Measurements from ENCODE around the gene IFNL1.
"Not testable (repeated sequence)": the region's sequence is repeated elsewhere in the genome, so short reads cannot be mapped to it uniquely, and the experiment has no call there.

IFNL1 gene

GRCh38 chr19:39296055-39296645 is at the start of gene IFNL1:
TSS of gene IFNL1 (plus strand) at chr19:39296407. CDS start at chr19:39296422, 15 bp downstream.
- no peak for DNase-seq

- no peak for DNase-seq
These were observed 49.1 kb upstream of the IFNL1 start for GRCh38 chr19:39246951-39247669.

- DNase-seq = no peak
These were observed 48.2 kb upstream of the IFNL1 start for GRCh38 chr19:39247701-39248664.

- DNase-seq = no peak
These were observed 47.4 kb upstream of the IFNL1 start, which contains the start of gene IFNL4 for GRCh38 chr19:39248806-39249205. TSS of gene IFNL4 (minus strand) at chr19:39248856.

- DNase-seq = no peak
These were observed 45.1 kb upstream of the IFNL1 start for GRCh38 chr19:39251081-39251480.

- DNase-seq = no peak
These were observed 44.4 kb upstream of the IFNL1 start for GRCh38 chr19:39251846-39252245.

GRCh38 chr19:39252458-39252857 is 43.7 kb upstream of the IFNL1 start:
- DNase-seq = no peak

GRCh38 chr19:39253374-39254149 is 42.6 kb upstream of the IFNL1 start:
- no peak for DNase-seq

- DNase-seq = no peak
These were observed 41.5 kb upstream of the IFNL1 start for GRCh38 chr19:39254531-39255345.

- no peak for DNase-seq
These were observed 39.0 kb upstream of the IFNL1 start for GRCh38 chr19:39257227-39257626.

- no peak for DNase-seq
These were observed 34.5 kb upstream of the IFNL1 start for GRCh38 chr19:39261704-39262103.

- no peak for DNase-seq
These were observed 33.7 kb upstream of the IFNL1 start for GRCh38 chr19:39262496-39262895.

- DNase-seq = no peak
These were observed 32.3 kb upstream of the IFNL1 start for GRCh38 chr19:39263912-39264305.

- no peak for DNase-seq
These were observed 31.6 kb upstream of the IFNL1 start for GRCh38 chr19:39264306-39265290.

- DNase-seq = no peak
These were observed 30.8 kb upstream of the IFNL1 start for GRCh38 chr19:39265321-39265916.

- DNase-seq = not testable (repeated sequence)
These were observed 28.1 kb upstream of the IFNL1 start, which contains the start of gene IFNL2 for GRCh38 chr19:39268085-39268484. TSS of gene IFNL2 (plus strand) at chr19:39268396. CDS start at chr19:39268569, 173 bp downstream.

GRCh38 chr19:39268531-39269223 is 27.5 kb upstream of the IFNL1 start:
- DNase-seq = not testable (repeated sequence)

- DNase-seq = not testable (repeated sequence)
These were observed 26.8 kb upstream of the IFNL1 start for GRCh38 chr19:39269369-39269768.
